Activated CD8-positive, alpha-beta T cell treated with anti-CD3 and anti-CD28 coated beads, Interleukin-2, amount 10 ng/mL, durations not matched to agents 7 days and 5 days (primary cell): Measurements from ENCODE around the gene TMEM170A. TPM values are rescaled to one million over a fixed set of nuclear protein-coding genes. Genes with fewer than 3 reads are reported as not detected.
"Not testable (repeated sequence)": the region's sequence is repeated elsewhere in the genome, so short reads cannot be mapped to it uniquely, and the experiment has no call there.

Experiments
- ATAC-seq: fragments of 150-1000 bp; cut with Tn5 transposase; one replicate; pipeline ENCODE4 v1.10.0; 2021; ENCODE audit warnings: moderate library complexity
- CTCF ChIA-PET: fragments of 350-600 bp; sonication (Branson Sonifier 250); formaldehyde crosslinking; loops from one replicate; lab custom pipeline; 2021; ENCODE audit warnings: antibody characterized with exemption; lab: Charles Lee
- POLR2A ChIA-PET: fragments of 350-600 bp; sonication (Branson Sonifier 250); formaldehyde crosslinking; loops from one replicate; lab custom pipeline; 2021; ENCODE audit warnings: antibody characterized with exemption; lab: Charles Lee
- DNase-seq: peaks from one replicate; pipeline ENCODE4 v3.0.0-alpha.2; 2020
- H3K27ac Mint-ChIP-seq: one replicate; pipeline ENCODE4 v1.8.0; 2021; ENCODE audit warnings: mild to moderate bottlenecking, mixed read lengths
- H3K27me3 Mint-ChIP-seq: one replicate; pipeline ENCODE4 v1.8.0; 2021; ENCODE audit warnings: low read depth, mixed read lengths
- H3K36me3 Mint-ChIP-seq: one replicate; pipeline ENCODE4 v1.8.0; 2021; ENCODE audit warnings: low read depth, mixed read lengths
- H3K4me1 Mint-ChIP-seq: one replicate; pipeline ENCODE4 v1.8.0; 2021; ENCODE audit warnings: low read depth, mixed read lengths
- H3K4me3 Mint-ChIP-seq: one replicate; pipeline ENCODE4 v1.8.0; 2021; ENCODE audit warnings: mild to moderate bottlenecking, mixed read lengths
- H3K9me3 Mint-ChIP-seq: one replicate; pipeline ENCODE4 v1.8.0; 2022; ENCODE audit warnings: mixed read lengths; ENCODE audit not compliant: insufficient read depth
- total RNA-seq, 2 experiments: library from RNA; stranded (reverse); gene quantifications; one replicate each; pipeline ENCODE4 v1.2.3, GENCODE V29; 2021

TMEM170A gene
- total RNA-seq, 2 experiments from 2014 or later: 30.2 to 31.1 TPM

GRCh38 chr16:75445298-75445697, 19.2 kb downstream of the TMEM170A start:
- H3K27ac Mint-ChIP-seq: no peak overlapping the region
- POLR2A ChIA-PET: interaction anchor here (1.1 kb wide), 1 partner anchor 11 kb away, joined by 3 read pairs; no protein-coding TSS in a partner anchor
- peaks cover 14% of the 10 kb centered on the region for H3K36me3 Mint-ChIP-seq

GRCh38 chr16:75443298-75443697, 21.2 kb downstream of the TMEM170A start:
- H3K9me3 Mint-ChIP-seq: no peaks in the 10 kb centered on the region
- CTCF ChIA-PET: no interaction called here
- no peak overlapping the region for H3K4me3 Mint-ChIP-seq
- DNase-seq (no peak), ATAC-seq (no peak)
- no peaks in the 10 kb centered on the region for H3K4me1 Mint-ChIP-seq
- POLR2A ChIA-PET: no interaction called here
- no peaks in the 10 kb centered on the region for H3K27me3 Mint-ChIP-seq
- H3K27ac Mint-ChIP-seq: no peak overlapping the region
- H3K36me3 Mint-ChIP-seq: peaks cover 7% of the 10 kb centered on the region

More at GRCh38 chr16:75445298-75445697, 19.2 kb downstream of the TMEM170A start:
- H3K4me3 Mint-ChIP-seq: no peak overlapping the region
- H3K4me1 Mint-ChIP-seq: no peaks in the 10 kb centered on the region
- CTCF ChIA-PET: interaction anchor here (1.0 to 1.6 kb wide), 3 partner anchors 11 to 20 kb away, joined by 3 to 5 read pairs (median 4); partner anchors contain the start of genes CFDP1 and TMEM170A
- H3K27me3 Mint-ChIP-seq: no peaks in the 10 kb centered on the region
- DNase-seq (no peak), ATAC-seq (no peak)
- no peaks in the 10 kb centered on the region for H3K9me3 Mint-ChIP-seq

GRCh38 chr16:75433732-75434413, 30.6 kb downstream of the TMEM170A start:
- DNase-seq: peak; percentile 83
- Mint-ChIP-seq H3K9me3 (no peaks in the 10 kb centered on the region), H3K4me3 (peak overlapping the region; percentile 78), H3K27ac (peak overlapping the region; percentile 90), H3K4me1 (peaks cover 38% of the 10 kb centered on the region), H3K27me3 (no peaks in the 10 kb centered on the region), H3K36me3 (peaks cover 12% of the 10 kb centered on the region)
- peak; percentile 76 for ATAC-seq
- POLR2A ChIA-PET: interaction anchor here (0.7 to 2.5 kb wide), 14 partner anchors 9 to 215 kb away, joined by 3 to 21 read pairs (median 4); partner anchors contain the start of genes GABARAPL2, KARS1, TERF2IP and TMEM170A
- CTCF ChIA-PET: interaction anchor here (0.6 to 2.9 kb wide), 19 partner anchors 11 to 330 kb away, joined by 3 to 20 read pairs (median 3); partner anchors contain the start of genes ADAT1 and TMEM170A

GRCh38 chr16:75432828-75433731, 31.4 kb downstream of the TMEM170A start, which contains the start of gene CFDP1:
CFDP1 (minus strand) TSS chr16:75433503; CDS start chr16:75433352, 151 bp downstream.
- CTCF ChIA-PET: interaction anchor here (0.6 to 2.9 kb wide), 18 partner anchors 10 to 331 kb away, joined by 3 to 20 read pairs (median 4); partner anchors contain the start of genes ADAT1 and TMEM170A
- peaks cover 39% of the 10 kb centered on the region for H3K4me1 Mint-ChIP-seq

GRCh38 chr16:75429621-75430403, 34.7 kb downstream of the TMEM170A start:
- DNase-seq (no peak), ATAC-seq (no peak)
- H3K36me3 Mint-ChIP-seq: peaks cover 16% of the 10 kb centered on the region
- no peak overlapping the region for H3K27ac Mint-ChIP-seq
- no peaks in the 10 kb centered on the region for H3K9me3 Mint-ChIP-seq
- peaks cover 38% of the 10 kb centered on the region for H3K4me1 Mint-ChIP-seq
- POLR2A ChIA-PET: no interaction called here
- CTCF ChIA-PET: interaction anchor here (1.2 to 1.5 kb wide), 2 partner anchors 9 to 34 kb away, joined by 3 read pairs; no protein-coding TSS in a partner anchor
- H3K27me3 Mint-ChIP-seq: no peaks in the 10 kb centered on the region
- H3K4me3 Mint-ChIP-seq: no peak overlapping the region

More at GRCh38 chr16:75432828-75433731, 31.4 kb downstream of the TMEM170A start, which contains the start of gene CFDP1:
- POLR2A ChIA-PET: interaction anchor here (0.6 to 2.5 kb wide), 15 partner anchors 9 to 216 kb away, joined by 3 to 21 read pairs (median 4); partner anchors contain the start of genes GABARAPL2, KARS1, TERF2IP and TMEM170A
- Mint-ChIP-seq H3K4me3 (peak within 1 kb of the TSS; percentile 78), H3K36me3 (peaks cover 12% of the 10 kb centered on the region), H3K9me3 (no peaks in the 10 kb centered on the region), H3K27me3 (no peaks in the 10 kb centered on the region), H3K27ac (peak within 1 kb of the TSS; percentile 90)
- ATAC-seq: peak; percentile 93
- peak; percentile 97 for DNase-seq

GRCh38 chr16:75426524-75426923, 38.0 kb downstream of the TMEM170A start:
- H3K27me3 Mint-ChIP-seq, ATAC-seq, H3K4me3 Mint-ChIP-seq, H3K27ac Mint-ChIP-seq, DNase-seq, CTCF ChIA-PET, H3K9me3 Mint-ChIP-seq: not testable (repeated sequence)
- POLR2A ChIA-PET: interaction anchor here (0.6 kb wide), 1 partner anchor 14 kb away, joined by 3 read pairs; no protein-coding TSS in a partner anchor
- Mint-ChIP-seq H3K4me1 (peaks cover 23% of the 10 kb centered on the region), H3K36me3 (peaks cover 13% of the 10 kb centered on the region)

GRCh38 chr16:75424105-75424762, 40.3 kb downstream of the TMEM170A start:
- ATAC-seq, H3K27ac Mint-ChIP-seq, H3K4me3 Mint-ChIP-seq, H3K27me3 Mint-ChIP-seq, H3K9me3 Mint-ChIP-seq, H3K36me3 Mint-ChIP-seq, CTCF ChIA-PET, DNase-seq: not testable (repeated sequence)
- peaks cover 24% of the 10 kb centered on the region for H3K4me1 Mint-ChIP-seq
- POLR2A ChIA-PET: interaction anchor here (0.7 kb wide), 1 partner anchor 129 kb away, joined by 3 read pairs; no protein-coding TSS in a partner anchor

- Mint-ChIP-seq H3K27me3 (no peaks in the 10 kb centered on the region), H3K4me1 (peaks cover 20% of the 10 kb centered on the region), H3K4me3 (no peak overlapping the region), H3K9me3 (no peaks in the 10 kb centered on the region), H3K27ac (no peak overlapping the region), H3K36me3 (peaks cover 6% of the 10 kb centered on the region)
- POLR2A ChIA-PET: interaction anchor here (0.7 kb wide), 1 partner anchor 129 kb away, joined by 3 read pairs; no protein-coding TSS in a partner anchor
- ATAC-seq: no peak
- CTCF ChIA-PET: interaction anchor here (0.7 kb wide), 1 partner anchor 42 kb away, joined by 3 read pairs; no protein-coding TSS in a partner anchor
- DNase-seq: no peak
These were observed 40.8 kb downstream of the TMEM170A start for GRCh38 chr16:75423723-75424104.

- ATAC-seq (no peak), DNase-seq (no peak)
- Mint-ChIP-seq H3K36me3 (peaks cover 2% of the 10 kb centered on the region), H3K27ac (peak overlapping the region; percentile 16), H3K4me3 (no peak overlapping the region), H3K4me1 (peaks cover 18% of the 10 kb centered on the region), H3K27me3 (no peaks in the 10 kb centered on the region), H3K9me3 (no peaks in the 10 kb centered on the region)
- ChIA-PET POLR2A (no interaction called here), CTCF (interaction anchor here (1.2 to 2.8 kb wide), 3 partner anchors 43 to 342 kb away, joined by 4 to 7 read pairs (median 6); partner anchors contain the start of gene TMEM170A)
These were observed 42.7 kb downstream of the TMEM170A start for GRCh38 chr16:75421820-75422126.
